K562 (cell line): ENCODE measurements around the gene MEDAG.

ENCODE experiments used
- CEBPB ChIP-seq: fragments of 450-650 bp; IDR thresholded peaks from 2 replicates; pipeline ENCODE4 v1.6.1; 2016; ENCODE audit warnings: missing genetic modification characterization, missing compliant biosample characterization
- CHCHD3 ChIP-seq: fragments of 250-450 bp; sonication (Bioruptor Pico); IDR thresholded peaks from 2 replicates; pipeline ENCODE4 v2.1.2; 2022; ENCODE audit warnings: mild to moderate bottlenecking
- EGR1 ChIP-seq: fragments of 450-650 bp; conservative IDR thresholded peaks from 2 replicates; pipeline ENCODE4 v1.6.1; 2017; ENCODE audit warnings: mild to moderate bottlenecking
- GATA2 ChIP-seq: sonication (generic); formaldehyde crosslinking; IDR thresholded peaks from 2 replicates; pipeline ENCODE4 v1.4.0; 2020; ENCODE audit warnings: mild to moderate bottlenecking, missing genetic modification reagents
- NFATC3 ChIP-seq: fragments of 450-650 bp; IDR thresholded peaks from 2 replicates; pipeline ENCODE4 v1.6.1; 2017; ENCODE audit warnings: mild to moderate bottlenecking
- POLR2A ChIP-seq: fragments of 450-650 bp; conservative IDR thresholded peaks from 2 replicates; pipeline ENCODE4 v1.6.1; 2016
- RB1 ChIP-seq: fragments of 450-650 bp; IDR thresholded peaks from 2 replicates; pipeline ENCODE4 v1.6.1; 2017; ENCODE audit warnings: low read depth, mild to moderate bottlenecking
- SETDB1 ChIP-seq: IDR thresholded peaks from one replicate; pipeline ENCODE4 v1.6.1; 2012; ENCODE audit warnings: low read length, control low read depth, inconsistent platforms
- SPI1 ChIP-seq: IDR thresholded peaks from 2 replicates; pipeline ENCODE4 v1.6.1; 2011; ENCODE audit warnings: low read depth, low read length, control low read depth, borderline replicate concordance
- ZNF23 ChIP-seq: fragments of 250-450 bp; sonication (Bioruptor Pico); IDR thresholded peaks from 2 replicates; pipeline ENCODE4 v1.4.0; 2020; ENCODE audit warnings: mild to moderate bottlenecking
- ZSCAN29 ChIP-seq: fragments of 450-650 bp; IDR thresholded peaks from 2 replicates; pipeline ENCODE4 v1.6.1; 2017
- TF ChIP-seq, protein P1 (sequence below): sonication (generic); formaldehyde crosslinking; IDR thresholded peaks from 2 replicates; pipeline ENCODE4 v1.8.1; 2023; ENCODE audit warnings: mild to moderate bottlenecking, missing genetic modification reagents
- TF ChIP-seq, protein P2 (sequence below), 2 experiments: fragments of 450-650 bp in 1 of 2; sonication (generic) in 1 of 2; formaldehyde crosslinking in 1 of 2; IDR thresholded peaks in 1 of 2; conservative IDR thresholded peaks in 1 of 2; 2 replicates each; pipeline versions ENCODE4 v1.6.1 to v1.8.1; 2016 to 2023; ENCODE audit warnings: mild to moderate bottlenecking in 2 of 2, moderate library complexity in 2 of 2, inconsistent platforms in 1 of 2, missing genetic modification reagents in 1 of 2

DNA sequence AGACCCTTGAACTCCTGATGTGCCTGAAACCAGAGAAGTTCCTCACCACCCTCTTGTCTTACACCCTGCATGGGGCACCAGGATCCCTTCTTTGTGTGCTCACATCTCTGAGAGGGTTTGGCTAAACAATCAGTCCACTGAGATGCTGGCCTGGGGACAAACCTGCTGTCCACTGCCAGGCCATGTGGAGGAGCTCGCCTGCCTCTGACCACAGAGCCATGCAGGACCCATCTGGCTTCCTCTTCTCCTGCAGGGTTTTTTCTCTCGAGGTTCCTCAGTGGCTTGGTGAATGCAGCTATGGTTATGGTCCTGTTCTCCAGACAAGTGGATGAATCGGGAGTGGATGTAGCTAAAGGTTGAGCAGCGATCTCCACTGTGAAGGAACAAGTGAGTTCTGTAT lies 49.1 kb upstream of the MEDAG start:
- TF ChIP-seq ZSCAN29: no peak
- no peak for TF ChIP-seq ZNF23 (CRISPR knock-in tag)
- TF ChIP-seq EGR1: no peak
- no peak for TF ChIP-seq NFATC3
- TF ChIP-seq CHCHD3: no peak
- TF ChIP-seq, protein P1, sequence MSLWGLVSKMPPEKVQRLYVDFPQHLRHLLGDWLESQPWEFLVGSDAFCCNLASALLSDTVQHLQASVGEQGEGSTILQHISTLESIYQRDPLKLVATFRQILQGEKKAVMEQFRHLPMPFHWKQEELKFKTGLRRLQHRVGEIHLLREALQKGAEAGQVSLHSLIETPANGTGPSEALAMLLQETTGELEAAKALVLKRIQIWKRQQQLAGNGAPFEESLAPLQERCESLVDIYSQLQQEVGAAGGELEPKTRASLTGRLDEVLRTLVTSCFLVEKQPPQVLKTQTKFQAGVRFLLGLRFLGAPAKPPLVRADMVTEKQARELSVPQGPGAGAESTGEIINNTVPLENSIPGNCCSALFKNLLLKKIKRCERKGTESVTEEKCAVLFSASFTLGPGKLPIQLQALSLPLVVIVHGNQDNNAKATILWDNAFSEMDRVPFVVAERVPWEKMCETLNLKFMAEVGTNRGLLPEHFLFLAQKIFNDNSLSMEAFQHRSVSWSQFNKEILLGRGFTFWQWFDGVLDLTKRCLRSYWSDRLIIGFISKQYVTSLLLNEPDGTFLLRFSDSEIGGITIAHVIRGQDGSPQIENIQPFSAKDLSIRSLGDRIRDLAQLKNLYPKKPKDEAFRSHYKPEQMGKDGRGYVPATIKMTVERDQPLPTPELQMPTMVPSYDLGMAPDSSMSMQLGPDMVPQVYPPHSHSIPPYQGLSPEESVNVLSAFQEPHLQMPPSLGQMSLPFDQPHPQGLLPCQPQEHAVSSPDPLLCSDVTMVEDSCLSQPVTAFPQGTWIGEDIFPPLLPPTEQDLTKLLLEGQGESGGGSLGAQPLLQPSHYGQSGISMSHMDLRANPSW (CRISPR knock-in tag): no peak
- no peak for TF ChIP-seq CEBPB (tag)
- no peak for TF ChIP-seq SPI1
- TF ChIP-seq RB1: no peak
- TF ChIP-seq, protein P2, sequence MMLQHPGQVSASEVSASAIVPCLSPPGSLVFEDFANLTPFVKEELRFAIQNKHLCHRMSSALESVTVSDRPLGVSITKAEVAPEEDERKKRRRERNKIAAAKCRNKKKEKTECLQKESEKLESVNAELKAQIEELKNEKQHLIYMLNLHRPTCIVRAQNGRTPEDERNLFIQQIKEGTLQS (IDR thresholded peaks at IDR 0.05): no peak
- TF ChIP-seq, protein P2 (CRISPR knock-in tag; conservative IDR thresholded peaks at IDR 0.05): no peak
- TF ChIP-seq SETDB1: no peak
- no peak for TF ChIP-seq GATA2 (CRISPR knock-in tag)
- no peak for TF ChIP-seq POLR2A
